ENCODE data around the gene MSN. TPM values are rescaled to one million over a fixed set of nuclear protein-coding genes. Genes with fewer than 3 reads are reported as not detected.
A peak's percentile ranks its signal among the peaks of the same experiment; 100 is the strongest.

The MSN gene
- total RNA-seq, 2 donors from 2014 or later = 141 to 188 TPM

DNA sequence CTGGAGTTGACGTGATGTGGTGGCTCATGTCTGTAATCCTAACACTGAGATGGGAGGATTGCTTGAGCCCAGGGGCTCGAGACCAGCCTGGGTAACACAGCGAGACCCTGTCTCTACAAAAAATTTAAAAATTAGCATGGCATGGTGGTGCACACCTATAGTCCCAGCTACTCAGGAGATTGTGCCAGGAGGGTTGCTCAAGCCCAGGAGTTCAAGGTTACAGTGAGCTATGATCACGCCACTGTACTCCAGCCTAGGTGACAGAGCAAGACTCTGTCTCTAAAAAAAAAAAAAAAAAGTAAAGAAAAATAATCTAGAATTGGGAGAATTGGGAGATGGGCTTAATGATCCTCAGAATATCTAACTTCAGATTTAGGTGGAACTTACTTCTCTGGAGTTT is 51.1 kb downstream of the MSN start:
- Mint-ChIP-seq H3K27ac (no peak overlapping the region), H3K27me3 (ENCODE audit: insufficient read depth) (no peaks in the 10 kb centered on the region), H3K9me3 (peaks cover 46% of the 10 kb centered on the region), H3K4me3 (no peak overlapping the region), H3K4me1 (peaks cover 3% of the 10 kb centered on the region), H3K36me3 (ENCODE audit: low read depth) (peaks cover 20% of the 10 kb centered on the region)
- Histone ChIP-seq H3K4me3 (ENCODE audit: low read length) (no peak overlapping the region), H3K9me3 (ENCODE audit: control insufficient read depth, low read length) (no peaks in the 10 kb centered on the region), H3K9ac (ENCODE audit: extremely low read depth, low read length, poor library complexity, severe bottlenecking) (no peak overlapping the region), H3K4me1 (ENCODE audit: control insufficient read depth, insufficient read depth, low read length) (no peaks in the 10 kb centered on the region), H3K27me3 (ENCODE audit: control insufficient read depth, insufficient read depth, low read length, poor library complexity, severe bottlenecking) (no peaks in the 10 kb centered on the region), H3K27ac (ENCODE audit: low read depth, low read length) (no peak overlapping the region), H3K36me3 (ENCODE audit: control insufficient read depth, insufficient read depth, low read length) (peaks cover 39% of the 10 kb centered on the region)
- WGBS, 2 experiments (ENCODE audit: insufficient coverage in 1 of 2, insufficient read length in 1 of 2) = 94% methylated on average over 4 of the region's 4 CpGs; no CpG with 5 or more reads in 1 of the 2 experiments
- TF ChIP-seq, protein P1, sequence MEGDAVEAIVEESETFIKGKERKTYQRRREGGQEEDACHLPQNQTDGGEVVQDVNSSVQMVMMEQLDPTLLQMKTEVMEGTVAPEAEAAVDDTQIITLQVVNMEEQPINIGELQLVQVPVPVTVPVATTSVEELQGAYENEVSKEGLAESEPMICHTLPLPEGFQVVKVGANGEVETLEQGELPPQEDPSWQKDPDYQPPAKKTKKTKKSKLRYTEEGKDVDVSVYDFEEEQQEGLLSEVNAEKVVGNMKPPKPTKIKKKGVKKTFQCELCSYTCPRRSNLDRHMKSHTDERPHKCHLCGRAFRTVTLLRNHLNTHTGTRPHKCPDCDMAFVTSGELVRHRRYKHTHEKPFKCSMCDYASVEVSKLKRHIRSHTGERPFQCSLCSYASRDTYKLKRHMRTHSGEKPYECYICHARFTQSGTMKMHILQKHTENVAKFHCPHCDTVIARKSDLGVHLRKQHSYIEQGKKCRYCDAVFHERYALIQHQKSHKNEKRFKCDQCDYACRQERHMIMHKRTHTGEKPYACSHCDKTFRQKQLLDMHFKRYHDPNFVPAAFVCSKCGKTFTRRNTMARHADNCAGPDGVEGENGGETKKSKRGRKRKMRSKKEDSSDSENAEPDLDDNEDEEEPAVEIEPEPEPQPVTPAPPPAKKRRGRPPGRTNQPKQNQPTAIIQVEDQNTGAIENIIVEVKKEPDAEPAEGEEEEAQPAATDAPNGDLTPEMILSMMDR (conservative IDR thresholded peaks at IDR 0.05) = no peak
- no peak for DNase-seq

DNA sequence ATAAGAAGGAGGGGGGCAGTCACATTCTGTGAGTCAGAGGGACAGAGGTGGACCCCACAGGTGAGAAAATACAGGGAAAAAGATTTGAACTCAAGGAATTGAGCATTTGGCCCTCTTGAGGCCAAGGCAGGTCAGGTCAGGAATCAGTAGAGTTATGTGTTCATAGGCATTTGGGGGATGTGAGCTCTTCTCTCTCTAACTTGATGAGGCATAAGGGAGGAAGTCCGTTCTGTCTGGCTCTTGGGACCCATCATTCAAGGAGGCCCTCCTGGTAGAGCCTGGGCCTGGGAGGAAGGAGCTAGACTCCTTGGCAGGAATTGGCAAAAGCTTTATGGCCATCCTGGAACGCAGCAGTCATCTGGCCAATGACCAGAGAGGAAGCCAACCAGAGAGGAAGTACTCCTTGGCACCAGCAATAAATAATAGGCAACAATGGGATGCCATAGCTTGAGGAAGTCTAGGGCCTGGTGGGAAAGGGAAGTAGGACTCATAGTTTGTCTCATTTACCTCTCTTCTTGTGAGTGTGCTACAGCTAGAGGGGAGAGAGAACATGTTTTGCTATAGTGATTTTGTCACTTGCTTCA is 53.0 kb downstream of the MSN start:
- H3K27me3 ChIP-seq (ENCODE audit: control insufficient read depth, insufficient read depth, low read length, poor library complexity, severe bottlenecking) = no peaks in the 10 kb centered on the region
- Mint-ChIP-seq H3K4me1 (no peaks in the 10 kb centered on the region), H3K36me3 (ENCODE audit: low read depth) (peaks cover 30% of the 10 kb centered on the region), H3K4me3 (no peak overlapping the region), H3K27ac (peak overlapping the region; percentile 36), H3K27me3 (ENCODE audit: insufficient read depth) (no peaks in the 10 kb centered on the region), H3K9me3 (peaks cover 63% of the 10 kb centered on the region)
- no peak overlapping the region for H3K4me3 ChIP-seq (ENCODE audit: low read length)
- H3K9me3 ChIP-seq (ENCODE audit: control insufficient read depth, low read length) = no peaks in the 10 kb centered on the region
- WGBS, 2 experiments (ENCODE audit: insufficient coverage in 1 of 2, insufficient read length in 1 of 2) = 89% methylated on average over 2 of the region's 2 CpGs; no CpG with 5 or more reads in 1 of the 2 experiments
- TF ChIP-seq, protein P1 (conservative IDR thresholded peaks at IDR 0.05) = peak; percentile 42
- DNase-seq = no peak
- no peaks in the 10 kb centered on the region for H3K4me1 ChIP-seq (ENCODE audit: control insufficient read depth, insufficient read depth, low read length)
- H3K9ac ChIP-seq (ENCODE audit: extremely low read depth, low read length, poor library complexity, severe bottlenecking) = no peak overlapping the region
- peaks cover 43% of the 10 kb centered on the region for H3K36me3 ChIP-seq (ENCODE audit: control insufficient read depth, insufficient read depth, low read length)
- no peak overlapping the region for H3K27ac ChIP-seq (ENCODE audit: low read depth, low read length)

DNA sequence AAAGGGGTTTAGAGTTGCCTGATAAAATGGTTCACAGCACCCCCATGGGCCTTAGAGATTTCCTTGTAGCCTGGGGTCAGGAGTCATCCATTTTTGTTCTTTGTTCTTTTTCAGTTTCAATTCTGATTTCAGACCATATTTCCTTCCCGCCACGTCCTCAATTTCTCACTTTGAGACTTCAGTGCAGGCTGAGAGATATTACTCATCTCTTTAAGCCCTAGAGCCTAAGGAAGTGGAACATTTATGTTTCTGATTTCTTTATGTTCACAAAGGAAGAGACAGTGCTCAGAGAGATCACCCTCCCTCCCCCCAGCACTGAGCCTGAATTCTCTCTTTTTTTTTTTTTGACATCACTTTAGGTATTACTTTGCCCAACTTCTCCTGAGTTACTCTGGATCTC is 56.3 kb downstream of the MSN start:
- TF ChIP-seq, protein P1 (conservative IDR thresholded peaks at IDR 0.05) = no peak
- no peak overlapping the region for H3K27ac Mint-ChIP-seq
- H3K27me3 ChIP-seq (ENCODE audit: control insufficient read depth, insufficient read depth, low read length, poor library complexity, severe bottlenecking) = no peaks in the 10 kb centered on the region
- 95% methylated on average over 2 of the region's 2 CpGs; no CpG with 5 or more reads in 1 of the 2 experiments for WGBS, 2 experiments (ENCODE audit: insufficient coverage in 1 of 2, insufficient read length in 1 of 2)
- no peak overlapping the region for H3K27ac ChIP-seq (ENCODE audit: low read depth, low read length)
- H3K9me3 ChIP-seq (ENCODE audit: control insufficient read depth, low read length) = no peaks in the 10 kb centered on the region
- no peak for DNase-seq
- no peak overlapping the region for H3K9ac ChIP-seq (ENCODE audit: extremely low read depth, low read length, poor library complexity, severe bottlenecking)
- peaks cover 35% of the 10 kb centered on the region for H3K36me3 ChIP-seq (ENCODE audit: control insufficient read depth, insufficient read depth, low read length)
- no peak overlapping the region for H3K4me3 Mint-ChIP-seq
- no peaks in the 10 kb centered on the region for H3K4me1 ChIP-seq (ENCODE audit: control insufficient read depth, insufficient read depth, low read length)
- peaks cover 5% of the 10 kb centered on the region for H3K4me1 Mint-ChIP-seq
- H3K36me3 Mint-ChIP-seq (ENCODE audit: low read depth) = peaks cover 35% of the 10 kb centered on the region
- H3K9me3 Mint-ChIP-seq = peaks cover 73% of the 10 kb centered on the region
- no peaks in the 10 kb centered on the region for H3K27me3 Mint-ChIP-seq (ENCODE audit: insufficient read depth)
- H3K4me3 ChIP-seq (ENCODE audit: low read length) = no peak overlapping the region
